ENCODE results near the gene SLC43A2. TPM values are rescaled to one million over a fixed set of nuclear protein-coding genes. Genes with fewer than 3 reads are reported as not detected.
A peak's percentile ranks its signal among the peaks of the same experiment; 100 is the strongest.

The SLC43A2 gene
- total and polyA plus RNA-seq, 2 of the 13 experiments (the other 11 are each of a cell fraction or from before 2014, with no cell fraction given): 7.3 to 20.0 TPM

GRCh38 chr17:1620486-1620885, 8.1 kb downstream of the SLC43A2 start:
- Histone ChIP-seq H3K36me3 (replicated peaks in 1 of 2; ENCODE audit: control insufficient read depth in 1 of 2, insufficient read depth in 2 of 2, low read length in 2 of 2) (no peaks in the 10 kb centered on the region; a peak in 1 of 5 replicates), H3K27ac (ENCODE audit: extremely low read length, insufficient read depth, low read length) (peak overlapping the region; percentile 25), H3K4me3 (replicated peaks in 1 of 3; ENCODE audit: insufficient read depth in 1 of 3, low read depth in 2 of 3, low read length in 3 of 3) (no peak overlapping the region), H3K79me2 (ENCODE audit: insufficient read depth, low read length) (no peaks in the 10 kb centered on the region), H3K27me3 (ENCODE audit: control insufficient read depth in 1 of 2, insufficient read depth in 2 of 2, low read length in 2 of 2) (no peaks in the 10 kb centered on the region), H4K20me1 (ENCODE audit: insufficient read depth, low read length) (no peaks in the 10 kb centered on the region), H2AFZ (ENCODE audit: low read length) (no peak overlapping the region), H3K9ac (ENCODE audit: insufficient read depth, low read depth, low read length) (0 out of 2 replicates have a peak overlapping the region, but pooled peaks have one; percentile 2), H3K9me3 (ENCODE audit: low read length) (no peaks in the 10 kb centered on the region), H3K4me1 (ENCODE audit: insufficient read depth, low read length) (peaks cover 42% of the 10 kb centered on the region), H3K4me2 (ENCODE audit: low read depth, low read length) (peak overlapping the region; percentile 45; the same call in 1 of the 2 replicates)
- ChIA-PET CTCF (ENCODE audit: low intra/inter-chr PET ratio, low total read pairs) (no interaction called here), POLR2A (interaction anchor here (1.2 kb wide), 1 partner anchor 96 kb away, joined by 5 read pairs; no protein-coding TSS in a partner anchor)
- 84% methylated on average over 11 of the region's 13 CpGs for WGBS (ENCODE audit: low lambda C conversion rate)
- no TSS peak for BruUV-seq (replicated peaks)
- FAIRE-seq (no peak), ATAC-seq (no peak; the same call in 2 of the 3 replicates), DNase-seq (ENCODE audit: low spot score) (no peak)
- TF ChIP-seq ATF7 (IDR thresholded peaks at IDR 0.05) (no peak), ATF7 (CRISPR knock-in tag; IDR thresholded peaks at IDR 0.05) (0 out of 2 replicates have a peak, but pooled peaks have one; percentile 7), BHLHE40 (IDR thresholded peaks at IDR 0.05; ENCODE audit: low read length) (no peak), ZNF597 (CRISPR knock-in tag; IDR thresholded peaks at IDR 0.05) (no peak), GATA4 (IDR thresholded peaks at IDR 0.05; ENCODE audit: borderline replicate concordance, low read depth) (no peak), ZNF704 (CRISPR knock-in tag; IDR thresholded peaks at IDR 0.05; ENCODE audit: borderline replicate concordance) (no peak), RXRB (CRISPR knock-in tag; IDR thresholded peaks at IDR 0.05; ENCODE audit: borderline replicate concordance) (no peak), GRHL1 (CRISPR knock-in tag; conservative IDR thresholded peaks at IDR 0.05) (no peak), ZNF552 (CRISPR knock-in tag; IDR thresholded peaks at IDR 0.05; ENCODE audit: borderline replicate concordance) (no peak)
- intact Hi-C loops (cut with micrococcal nuclease; ENCODE audit: unreplicated experiment) (no loop called here), in situ Hi-C loops (cut with HindIII; ENCODE audit: extremely low pct_ligation_motif_present, low pct_unique_long_range_greater_than_20kb) (no loop called here)

Data from HepG2 (cell line).